ENCODE data around the gene CIRBP. TPM values are rescaled to one million over a fixed set of nuclear protein-coding genes. Genes with fewer than 3 reads are reported as not detected.

The CIRBP gene
- total RNA-seq, 1 donor: 380 TPM

DNA sequence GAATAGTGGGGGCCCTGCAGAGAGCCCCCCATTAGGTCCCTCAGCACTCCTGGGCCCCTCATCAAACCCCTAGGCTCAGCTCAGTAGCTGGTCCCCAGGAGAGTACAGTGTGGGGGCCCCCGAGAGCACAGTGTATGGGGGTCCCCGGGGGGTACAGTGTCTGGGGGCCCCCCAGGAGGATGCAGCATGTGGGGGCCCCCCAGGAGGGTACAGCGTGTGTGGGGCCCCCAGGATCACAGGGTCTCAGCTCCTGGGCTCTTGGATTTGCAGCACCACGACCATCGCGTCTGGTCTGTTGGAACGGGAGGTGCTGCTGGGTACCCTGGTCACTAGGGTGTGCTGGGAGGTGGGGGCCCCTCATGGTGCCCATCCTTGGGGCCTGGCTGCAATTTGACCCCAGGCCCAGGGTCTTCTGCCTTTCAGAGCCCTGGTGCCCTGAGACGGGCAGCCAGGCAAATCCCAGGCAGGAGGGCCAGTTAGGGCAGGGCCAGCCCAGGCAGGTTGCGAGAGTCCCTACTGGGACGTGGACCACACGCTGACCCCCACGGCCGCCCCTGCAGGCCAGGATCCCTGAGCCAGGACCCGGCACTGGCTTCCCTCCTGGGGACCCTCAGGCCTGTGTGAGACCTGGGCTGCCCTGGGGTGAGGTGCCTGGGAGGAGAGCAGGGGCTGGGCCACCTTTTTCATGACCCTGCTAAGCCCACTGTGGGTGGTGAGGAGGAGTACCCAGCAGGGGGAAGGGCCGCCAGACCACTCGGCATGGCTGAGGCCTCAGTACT, 44.9 kb upstream of the CIRBP start:
- H2AFZ ChIP-seq (ENCODE audit: low read length): no peak overlapping the region
- no peaks in the 10 kb centered on the region for H3K4me1 ChIP-seq (ENCODE audit: insufficient read depth, low read length)
- DNase-seq (ENCODE audit: insufficient read length, low spot score, missing footprints): no peak
- peaks cover 26% of the 10 kb centered on the region for H3K36me3 ChIP-seq (ENCODE audit: insufficient read depth, low read length)
- H3K4me3 ChIP-seq (ENCODE audit: insufficient read depth, low read length): no peak overlapping the region
- no peaks in the 10 kb centered on the region for H3K27me3 ChIP-seq (ENCODE audit: insufficient read depth, low read length)
- H3K79me2 ChIP-seq (ENCODE audit: insufficient read depth, low read length): peaks cover 32% of the 10 kb centered on the region
- H3K4me2 ChIP-seq (ENCODE audit: insufficient read depth, low read length): no peak overlapping the region
- H3K9me3 ChIP-seq (ENCODE audit: low read depth, low read length): no peaks in the 10 kb centered on the region
- peaks cover 22% of the 10 kb centered on the region for H4K20me1 ChIP-seq (ENCODE audit: insufficient read depth, low read length)
- H3K27ac ChIP-seq (ENCODE audit: low read depth, low read length): no peak overlapping the region
- TF ChIP-seq, protein P1, sequence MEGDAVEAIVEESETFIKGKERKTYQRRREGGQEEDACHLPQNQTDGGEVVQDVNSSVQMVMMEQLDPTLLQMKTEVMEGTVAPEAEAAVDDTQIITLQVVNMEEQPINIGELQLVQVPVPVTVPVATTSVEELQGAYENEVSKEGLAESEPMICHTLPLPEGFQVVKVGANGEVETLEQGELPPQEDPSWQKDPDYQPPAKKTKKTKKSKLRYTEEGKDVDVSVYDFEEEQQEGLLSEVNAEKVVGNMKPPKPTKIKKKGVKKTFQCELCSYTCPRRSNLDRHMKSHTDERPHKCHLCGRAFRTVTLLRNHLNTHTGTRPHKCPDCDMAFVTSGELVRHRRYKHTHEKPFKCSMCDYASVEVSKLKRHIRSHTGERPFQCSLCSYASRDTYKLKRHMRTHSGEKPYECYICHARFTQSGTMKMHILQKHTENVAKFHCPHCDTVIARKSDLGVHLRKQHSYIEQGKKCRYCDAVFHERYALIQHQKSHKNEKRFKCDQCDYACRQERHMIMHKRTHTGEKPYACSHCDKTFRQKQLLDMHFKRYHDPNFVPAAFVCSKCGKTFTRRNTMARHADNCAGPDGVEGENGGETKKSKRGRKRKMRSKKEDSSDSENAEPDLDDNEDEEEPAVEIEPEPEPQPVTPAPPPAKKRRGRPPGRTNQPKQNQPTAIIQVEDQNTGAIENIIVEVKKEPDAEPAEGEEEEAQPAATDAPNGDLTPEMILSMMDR (IDR thresholded peaks at IDR 0.05; ENCODE audit: extremely low read depth, low read depth, low read length): no peak

DNA sequence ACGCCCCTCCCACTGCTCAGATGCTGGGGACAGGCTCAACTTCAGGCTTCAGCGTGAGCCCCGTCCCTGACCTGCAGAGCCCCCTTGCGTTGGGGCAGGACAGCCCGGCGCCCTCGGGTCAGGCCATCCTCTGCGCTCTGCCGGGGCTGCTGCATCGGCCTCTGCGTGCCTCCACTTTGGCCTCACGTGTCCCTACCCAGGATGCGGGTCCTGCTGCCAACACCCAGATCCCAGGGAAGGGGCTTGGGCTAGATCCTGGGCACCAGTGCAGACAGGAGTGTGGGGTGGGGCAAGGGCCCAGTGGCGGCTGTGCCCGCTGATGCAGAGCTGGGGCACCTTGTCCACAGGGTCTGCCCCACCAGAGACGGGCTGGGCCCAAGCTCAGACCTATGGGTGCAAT, 44.3 kb upstream of the CIRBP start:
- Histone ChIP-seq H3K36me3 (ENCODE audit: insufficient read depth, low read length) (peaks cover 26% of the 10 kb centered on the region), H3K4me3 (ENCODE audit: insufficient read depth, low read length) (no peak overlapping the region), H3K9me3 (ENCODE audit: low read depth, low read length) (no peaks in the 10 kb centered on the region), H2AFZ (ENCODE audit: low read length) (no peak overlapping the region), H3K79me2 (ENCODE audit: insufficient read depth, low read length) (peaks cover 30% of the 10 kb centered on the region), H4K20me1 (ENCODE audit: insufficient read depth, low read length) (peaks cover 22% of the 10 kb centered on the region), H3K4me1 (ENCODE audit: insufficient read depth, low read length) (no peaks in the 10 kb centered on the region), H3K4me2 (ENCODE audit: insufficient read depth, low read length) (no peak overlapping the region), H3K27me3 (ENCODE audit: insufficient read depth, low read length) (no peaks in the 10 kb centered on the region), H3K27ac (ENCODE audit: low read depth, low read length) (no peak overlapping the region)
- TF ChIP-seq, protein P1 (IDR thresholded peaks at IDR 0.05; ENCODE audit: extremely low read depth, low read depth, low read length): no peak
- no peak for DNase-seq (ENCODE audit: insufficient read length, low spot score, missing footprints)

GRCh38 chr19:1225440-1226226, 43.5 kb upstream of the CIRBP start:
- H3K27ac ChIP-seq (ENCODE audit: low read depth, low read length): no peak overlapping the region

More at GRCh38 chr19:1225440-1226226, 43.5 kb upstream of the CIRBP start:
- Histone ChIP-seq H4K20me1 (ENCODE audit: insufficient read depth, low read length) (peaks cover 22% of the 10 kb centered on the region), H3K27me3 (ENCODE audit: insufficient read depth, low read length) (no peaks in the 10 kb centered on the region), H3K4me1 (ENCODE audit: insufficient read depth, low read length) (no peaks in the 10 kb centered on the region), H2AFZ (ENCODE audit: low read length) (no peak overlapping the region), H3K4me3 (ENCODE audit: insufficient read depth, low read length) (no peak overlapping the region), H3K9me3 (ENCODE audit: low read depth, low read length) (no peaks in the 10 kb centered on the region), H3K4me2 (ENCODE audit: insufficient read depth, low read length) (no peak overlapping the region), H3K79me2 (ENCODE audit: insufficient read depth, low read length) (peaks cover 22% of the 10 kb centered on the region), H3K36me3 (ENCODE audit: insufficient read depth, low read length) (peaks cover 22% of the 10 kb centered on the region)
- TF ChIP-seq, protein P1 (IDR thresholded peaks at IDR 0.05; ENCODE audit: extremely low read depth, low read depth, low read length): no peak
- DNase-seq (ENCODE audit: insufficient read length, low spot score, missing footprints): peak; percentile 96

All from osteoblast (primary cell).